DOHH2 (cell line): ENCODE measurements around the gene GASK1B.

Source experiments
- EZH2phosphoT487 ChIP-seq: fragments of 200-600 bp; sonication (generic); IDR thresholded peaks from 2 replicates; pipeline ENCODE4 v1.6.1; 2017; ENCODE audit warnings: borderline replicate concordance, mild to moderate bottlenecking, antibody characterized with exemption, low read length, moderate library complexity, mixed read lengths
- TF ChIP-seq, protein P1 (sequence below): fragments of 200-600 bp; sonication (generic); IDR thresholded peaks from one replicate; pipeline ENCODE4 v1.5.1; 2014; ENCODE audit warnings: antibody characterized with exemption, mild to moderate bottlenecking, low read depth, low read length; ENCODE audit not compliant: poor library complexity, severe bottlenecking

DNA sequence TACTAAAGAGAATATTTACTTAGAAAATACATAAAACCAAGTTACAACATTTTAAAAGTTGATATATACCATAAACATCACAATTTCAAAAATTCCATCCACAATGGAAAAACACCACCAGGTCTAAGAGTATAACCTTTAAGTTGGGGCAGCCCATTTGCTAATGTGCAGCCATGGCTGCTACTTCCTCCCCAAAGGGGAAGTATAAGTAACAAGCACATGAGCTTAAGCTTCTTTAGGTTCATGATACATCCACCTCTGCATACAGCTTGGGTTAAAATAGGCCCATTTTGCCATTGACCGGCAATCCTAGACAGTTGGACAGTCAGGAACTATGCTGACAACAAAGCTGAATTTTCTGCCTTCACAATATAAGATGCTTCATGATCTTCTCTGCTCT is 16.6 kb upstream of the GASK1B start:
- TF ChIP-seq, protein P1, sequence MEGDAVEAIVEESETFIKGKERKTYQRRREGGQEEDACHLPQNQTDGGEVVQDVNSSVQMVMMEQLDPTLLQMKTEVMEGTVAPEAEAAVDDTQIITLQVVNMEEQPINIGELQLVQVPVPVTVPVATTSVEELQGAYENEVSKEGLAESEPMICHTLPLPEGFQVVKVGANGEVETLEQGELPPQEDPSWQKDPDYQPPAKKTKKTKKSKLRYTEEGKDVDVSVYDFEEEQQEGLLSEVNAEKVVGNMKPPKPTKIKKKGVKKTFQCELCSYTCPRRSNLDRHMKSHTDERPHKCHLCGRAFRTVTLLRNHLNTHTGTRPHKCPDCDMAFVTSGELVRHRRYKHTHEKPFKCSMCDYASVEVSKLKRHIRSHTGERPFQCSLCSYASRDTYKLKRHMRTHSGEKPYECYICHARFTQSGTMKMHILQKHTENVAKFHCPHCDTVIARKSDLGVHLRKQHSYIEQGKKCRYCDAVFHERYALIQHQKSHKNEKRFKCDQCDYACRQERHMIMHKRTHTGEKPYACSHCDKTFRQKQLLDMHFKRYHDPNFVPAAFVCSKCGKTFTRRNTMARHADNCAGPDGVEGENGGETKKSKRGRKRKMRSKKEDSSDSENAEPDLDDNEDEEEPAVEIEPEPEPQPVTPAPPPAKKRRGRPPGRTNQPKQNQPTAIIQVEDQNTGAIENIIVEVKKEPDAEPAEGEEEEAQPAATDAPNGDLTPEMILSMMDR = no peak
- TF ChIP-seq EZH2phosphoT487 = no peak
